HEK293 (cell line): ENCODE data around the gene CKLF.

ENCODE experiments used
- KLF9 ChIP-seq: fragments of 450-650 bp; formaldehyde crosslinking; IDR thresholded peaks from 2 replicates; pipeline ENCODE4 v1.5.1; 2016; ENCODE audit warnings: missing biosample characterization, missing genetic modification characterization, low read depth
- TF ChIP-seq, protein P1 (sequence below): fragments of 450-650 bp; formaldehyde crosslinking; IDR thresholded peaks from 2 replicates; pipeline ENCODE4 v1.5.1; 2016; ENCODE audit warnings: missing biosample characterization, missing genetic modification characterization
- TF ChIP-seq, protein P2 (sequence below): fragments of 450-650 bp; formaldehyde crosslinking; IDR thresholded peaks from 2 replicates; pipeline ENCODE4 v1.5.1; 2016; ENCODE audit warnings: missing biosample characterization, missing genetic modification characterization
- TF ChIP-seq, protein P3 (sequence below): fragments of 450-650 bp; formaldehyde crosslinking; IDR thresholded peaks from 2 replicates; pipeline ENCODE4 v1.5.1; 2016; ENCODE audit warnings: missing biosample characterization, missing genetic modification characterization

DNA sequence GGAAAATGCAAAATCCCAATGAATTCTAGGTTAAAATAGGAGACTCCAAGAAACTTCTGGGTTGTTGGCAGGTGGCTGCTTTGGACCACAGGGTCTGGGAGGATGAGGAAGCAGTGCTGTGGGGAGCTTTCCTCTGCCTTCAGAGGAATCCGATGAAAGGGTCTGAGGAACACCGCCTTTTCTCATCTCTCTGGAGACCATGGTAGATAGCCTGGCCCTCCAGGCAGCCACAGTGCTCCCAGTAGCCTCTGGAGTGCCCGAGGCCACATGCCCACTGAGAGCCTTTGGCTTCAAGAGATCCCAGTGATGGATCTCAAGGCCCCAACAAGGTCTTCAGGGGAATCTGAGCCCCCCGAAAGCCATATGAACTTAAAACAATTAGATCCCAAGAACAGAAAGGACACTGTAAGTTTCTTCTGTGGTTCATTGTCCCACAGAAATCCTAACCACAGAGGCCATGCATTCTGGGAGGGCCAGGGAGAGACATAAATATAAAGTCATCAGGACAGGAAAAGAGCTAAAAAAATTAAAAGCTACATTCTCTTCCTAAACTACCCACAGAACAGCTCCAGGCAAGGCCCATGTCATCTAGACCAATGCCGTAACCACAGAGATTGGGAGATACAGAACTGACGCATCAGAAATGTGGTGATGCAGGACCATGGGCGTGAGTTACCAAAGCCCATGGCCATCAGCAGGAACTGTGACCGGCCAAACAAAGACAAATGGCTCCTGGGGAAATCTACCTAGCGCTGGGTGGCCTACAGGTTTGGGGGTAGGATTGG lies 26.8 kb upstream of the CKLF start:
- TF ChIP-seq, protein P1, sequence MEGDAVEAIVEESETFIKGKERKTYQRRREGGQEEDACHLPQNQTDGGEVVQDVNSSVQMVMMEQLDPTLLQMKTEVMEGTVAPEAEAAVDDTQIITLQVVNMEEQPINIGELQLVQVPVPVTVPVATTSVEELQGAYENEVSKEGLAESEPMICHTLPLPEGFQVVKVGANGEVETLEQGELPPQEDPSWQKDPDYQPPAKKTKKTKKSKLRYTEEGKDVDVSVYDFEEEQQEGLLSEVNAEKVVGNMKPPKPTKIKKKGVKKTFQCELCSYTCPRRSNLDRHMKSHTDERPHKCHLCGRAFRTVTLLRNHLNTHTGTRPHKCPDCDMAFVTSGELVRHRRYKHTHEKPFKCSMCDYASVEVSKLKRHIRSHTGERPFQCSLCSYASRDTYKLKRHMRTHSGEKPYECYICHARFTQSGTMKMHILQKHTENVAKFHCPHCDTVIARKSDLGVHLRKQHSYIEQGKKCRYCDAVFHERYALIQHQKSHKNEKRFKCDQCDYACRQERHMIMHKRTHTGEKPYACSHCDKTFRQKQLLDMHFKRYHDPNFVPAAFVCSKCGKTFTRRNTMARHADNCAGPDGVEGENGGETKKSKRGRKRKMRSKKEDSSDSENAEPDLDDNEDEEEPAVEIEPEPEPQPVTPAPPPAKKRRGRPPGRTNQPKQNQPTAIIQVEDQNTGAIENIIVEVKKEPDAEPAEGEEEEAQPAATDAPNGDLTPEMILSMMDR = no peak
- TF ChIP-seq KLF9 (tag by site-specific recombination) = no peak
- TF ChIP-seq, protein P2, sequence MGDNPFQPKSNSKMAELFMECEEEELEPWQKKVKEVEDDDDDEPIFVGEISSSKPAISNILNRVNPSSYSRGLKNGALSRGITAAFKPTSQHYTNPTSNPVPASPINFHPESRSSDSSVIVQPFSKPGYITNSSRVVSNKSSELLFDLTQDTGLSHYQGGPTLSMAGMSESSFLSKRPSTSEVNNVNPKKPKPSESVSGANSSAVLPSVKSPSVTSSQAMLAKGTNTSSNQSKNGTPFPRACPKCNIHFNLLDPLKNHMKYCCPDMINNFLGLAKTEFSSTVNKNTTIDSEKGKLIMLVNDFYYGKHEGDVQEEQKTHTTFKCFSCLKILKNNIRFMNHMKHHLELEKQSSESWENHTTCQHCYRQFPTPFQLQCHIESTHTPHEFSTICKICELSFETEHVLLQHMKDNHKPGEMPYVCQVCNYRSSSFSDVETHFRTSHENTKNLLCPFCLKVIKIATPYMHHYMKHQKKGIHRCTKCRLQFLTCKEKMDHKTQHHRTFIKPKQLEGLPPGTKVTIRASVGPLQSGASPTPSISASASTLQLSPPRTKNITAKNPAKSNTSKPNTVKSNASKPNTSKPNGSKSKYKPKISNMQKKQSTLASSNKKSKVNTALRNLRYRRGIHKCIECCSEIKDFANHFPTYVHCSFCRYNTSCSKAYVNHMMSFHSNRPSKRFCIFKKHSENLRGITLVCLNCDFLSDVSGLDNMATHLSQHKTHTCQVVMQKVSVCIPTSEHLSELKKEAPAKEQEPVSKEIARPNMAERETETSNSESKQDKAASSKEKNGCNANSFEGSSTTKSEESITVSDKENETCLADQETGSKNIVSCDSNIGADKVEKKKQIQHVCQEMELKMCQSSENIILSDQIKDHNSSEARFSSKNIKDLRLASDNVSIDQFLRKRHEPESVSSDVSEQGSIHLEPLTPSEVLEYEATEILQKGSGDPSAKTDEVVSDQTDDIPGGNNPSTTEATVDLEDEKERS = no peak
- TF ChIP-seq, protein P3, sequence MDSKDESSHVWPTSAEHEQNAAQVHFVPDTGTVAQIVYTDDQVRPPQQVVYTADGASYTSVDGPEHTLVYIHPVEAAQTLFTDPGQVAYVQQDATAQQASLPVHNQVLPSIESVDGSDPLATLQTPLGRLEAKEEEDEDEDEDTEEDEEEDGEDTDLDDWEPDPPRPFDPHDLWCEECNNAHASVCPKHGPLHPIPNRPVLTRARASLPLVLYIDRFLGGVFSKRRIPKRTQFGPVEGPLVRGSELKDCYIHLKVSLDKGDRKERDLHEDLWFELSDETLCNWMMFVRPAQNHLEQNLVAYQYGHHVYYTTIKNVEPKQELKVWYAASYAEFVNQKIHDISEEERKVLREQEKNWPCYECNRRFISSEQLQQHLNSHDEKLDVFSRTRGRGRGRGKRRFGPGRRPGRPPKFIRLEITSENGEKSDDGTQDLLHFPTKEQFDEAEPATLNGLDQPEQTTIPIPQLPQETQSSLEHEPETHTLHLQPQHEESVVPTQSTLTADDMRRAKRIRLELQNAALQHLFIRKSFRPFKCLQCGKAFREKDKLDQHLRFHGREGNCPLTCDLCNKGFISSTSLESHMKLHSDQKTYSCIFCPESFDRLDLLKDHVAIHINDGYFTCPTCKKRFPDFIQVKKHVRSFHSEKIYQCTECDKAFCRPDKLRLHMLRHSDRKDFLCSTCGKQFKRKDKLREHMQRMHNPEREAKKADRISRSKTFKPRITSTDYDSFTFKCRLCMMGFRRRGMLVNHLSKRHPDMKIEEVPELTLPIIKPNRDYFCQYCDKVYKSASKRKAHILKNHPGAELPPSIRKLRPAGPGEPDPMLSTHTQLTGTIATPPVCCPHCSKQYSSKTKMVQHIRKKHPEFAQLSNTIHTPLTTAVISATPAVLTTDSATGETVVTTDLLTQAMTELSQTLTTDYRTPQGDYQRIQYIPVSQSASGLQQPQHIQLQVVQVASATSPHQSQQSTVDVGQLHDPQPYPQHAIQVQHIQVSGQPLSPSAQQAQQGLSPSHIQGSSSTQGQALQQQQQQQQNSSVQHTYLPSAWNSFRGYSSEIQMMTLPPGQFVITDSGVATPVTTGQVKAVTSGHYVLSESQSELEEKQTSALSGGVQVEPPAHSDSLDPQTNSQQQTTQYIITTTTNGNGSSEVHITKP (tag by site-specific recombination) = no peak
